Stomach smooth muscle (tissue), 2 donors: Measurements from ENCODE around the gene PLEKHB2.
"Not testable (repeated sequence)": the region's sequence is repeated elsewhere in the genome, so short reads cannot be mapped to it uniquely, and the experiment has no call there.

Experiments
- H3K27ac ChIP-seq: one replicate; pipeline ENCODE4 v1.7.0; 2013; ENCODE audit warnings: mild to moderate bottlenecking, low read length, inconsistent platforms
- H3K27me3 ChIP-seq, 2 donors: one replicate each; pipeline ENCODE4 v1.7.0; 2013; ENCODE audit warnings: low read length in 2 of 2; ENCODE audit not compliant: insufficient read depth in 2 of 2, control insufficient read depth in 1 of 2
- H3K36me3 ChIP-seq, 2 donors: one replicate each; pipeline ENCODE4 v1.7.0; 2013; ENCODE audit warnings: low read length in 2 of 2; ENCODE audit not compliant: control insufficient read depth in 2 of 2, insufficient read depth in 2 of 2
- H3K4me1 ChIP-seq: one replicate; pipeline ENCODE4 v1.7.0; 2013; ENCODE audit warnings: low read length; ENCODE audit not compliant: control insufficient read depth, insufficient read depth
- H3K4me3 ChIP-seq, 2 donors: one replicate each; pipeline ENCODE4 v1.7.0; 2013; ENCODE audit warnings: low read length in 2 of 2
- H3K9ac ChIP-seq, 2 donors: one replicate each; pipeline ENCODE4 v1.7.0; 2013; ENCODE audit warnings: low read length in 2 of 2, mild to moderate bottlenecking in 1 of 2
- H3K9me3 ChIP-seq, 2 donors: one replicate each; pipeline ENCODE4 v1.7.0; 2013; ENCODE audit warnings: low read length in 2 of 2; ENCODE audit not compliant: control insufficient read depth in 2 of 2
- donor health status: healthy.
- donor health status: Pancreatic carcinoma.

Gene PLEKHB2

GRCh38 chr2:131075578-131075977 lies 29.6 kb upstream of the PLEKHB2 start:
- peaks cover 33 to 37% of the 10 kb centered on the region in 2 donors for H3K36me3 ChIP-seq
- H3K27ac ChIP-seq, H3K9me3 ChIP-seq, H3K4me3 ChIP-seq, H3K9ac ChIP-seq, H3K27me3 ChIP-seq, H3K4me1 ChIP-seq: not testable (repeated sequence)

GRCh38 chr2:131076707-131077106 lies 28.4 kb upstream of the PLEKHB2 start:
- Histone ChIP-seq H3K27me3 (no peaks in the 10 kb centered on the region), H3K36me3 (peaks cover 34 to 38% of the 10 kb centered on the region in 2 donors), H3K4me1 (peaks cover 8% of the 10 kb centered on the region), H3K9me3 (no peaks in the 10 kb centered on the region), H3K4me3 (no peak overlapping the region), H3K9ac (no peak overlapping the region), H3K27ac (no peak overlapping the region)

GRCh38 chr2:131077182-131077846 lies 27.8 kb upstream of the PLEKHB2 start:
- Histone ChIP-seq H3K27ac (no peak overlapping the region), H3K36me3 (peaks cover 39% of the 10 kb centered on the region in 2 donors), H3K9ac (no peak overlapping the region), H3K4me3 (no peak overlapping the region), H3K4me1 (peaks cover 8% of the 10 kb centered on the region), H3K27me3 (no peaks in the 10 kb centered on the region), H3K9me3 (no peaks in the 10 kb centered on the region)

- H3K27ac ChIP-seq = no peak overlapping the region
These were observed 27.2 kb upstream of the PLEKHB2 start for GRCh38 chr2:131077966-131078365.

GRCh38 chr2:131079931-131080330 lies 25.2 kb upstream of the PLEKHB2 start:
- H3K4me3 ChIP-seq, H3K4me1 ChIP-seq, H3K27me3 ChIP-seq, H3K9ac ChIP-seq, H3K9me3 ChIP-seq, H3K27ac ChIP-seq: not testable (repeated sequence)
- H3K36me3 ChIP-seq = peaks cover 31 to 34% of the 10 kb centered on the region in 2 donors

More at GRCh38 chr2:131077966-131078365, 27.2 kb upstream of the PLEKHB2 start:
- no peak overlapping the region for H3K9ac ChIP-seq
- H3K36me3 ChIP-seq = peaks cover 39% of the 10 kb centered on the region in 2 donors
- H3K4me1 ChIP-seq = peaks cover 8% of the 10 kb centered on the region
- H3K9me3 ChIP-seq = no peaks in the 10 kb centered on the region
- H3K27me3 ChIP-seq = no peaks in the 10 kb centered on the region
- H3K4me3 ChIP-seq = no peak overlapping the region

GRCh38 chr2:131081190-131081589 lies 23.9 kb upstream of the PLEKHB2 start:
- Histone ChIP-seq H3K4me3 (no peak overlapping the region), H3K27me3 (no peaks in the 10 kb centered on the region), H3K9me3 (no peaks in the 10 kb centered on the region), H3K27ac (no peak overlapping the region), H3K4me1 (peaks cover 5% of the 10 kb centered on the region), H3K9ac (no peak overlapping the region), H3K36me3 (peaks cover 26 to 33% of the 10 kb centered on the region in 2 donors)

GRCh38 chr2:131085646-131086045 lies 19.5 kb upstream of the PLEKHB2 start:
- H3K4me3 ChIP-seq = no peak overlapping the region
- H3K36me3 ChIP-seq = peaks cover 26 to 32% of the 10 kb centered on the region in 2 donors
- no peak overlapping the region for H3K9ac ChIP-seq
- H3K9me3 ChIP-seq = no peaks in the 10 kb centered on the region
- H3K27me3 ChIP-seq = no peaks in the 10 kb centered on the region
- H3K27ac ChIP-seq = no peak overlapping the region
- peaks cover under 1% of the 10 kb centered on the region for H3K4me1 ChIP-seq

- Histone ChIP-seq H3K9me3 (no peaks in the 10 kb centered on the region), H3K27ac (peak overlapping the region; percentile 81), H3K36me3 (peaks cover 10 to 11% of the 10 kb centered on the region in 2 donors), H3K27me3 (no peaks in the 10 kb centered on the region), H3K9ac (peak overlapping the region; percentile 87 to 89), H3K4me1 (peaks cover 2% of the 10 kb centered on the region), H3K4me3 (peak overlapping the region; percentile 86 to 91)
These were observed 12.6 kb upstream of the PLEKHB2 start for GRCh38 chr2:131092458-131093005.

- Histone ChIP-seq H3K4me3 (peak within 1 kb of the TSS; percentile 86 to 91), H3K9ac (peak within 1 kb of the TSS; percentile 87 to 89), H3K4me1 (peaks cover 2% of the 10 kb centered on the region), H3K27ac (peak within 1 kb of the TSS; percentile 81), H3K9me3 (no peaks in the 10 kb centered on the region), H3K36me3 (peaks cover 5% of the 10 kb centered on the region in 2 donors), H3K27me3 (no peaks in the 10 kb centered on the region)
These were observed 12.0 kb upstream of the PLEKHB2 start, which contains the start of gene FAM168B for GRCh38 chr2:131093006-131093695. FAM168B (minus strand) TSS chr2:131093460; CDS start chr2:131082646, 10,814 bp downstream.

GRCh38 chr2:131093696-131094462 lies 11.3 kb upstream of the PLEKHB2 start:
- Histone ChIP-seq H3K36me3 (peaks cover 0 to 2% of the 10 kb centered on the region in 2 donors), H3K4me3 (peak overlapping the region; percentile 62 to 86), H3K9me3 (no peaks in the 10 kb centered on the region), H3K9ac (peak overlapping the region; percentile 87 to 89), H3K27ac (peak overlapping the region; percentile 81), H3K4me1 (peaks cover 2% of the 10 kb centered on the region), H3K27me3 (no peaks in the 10 kb centered on the region)
